ENCODE results near the gene PARVG.

The PARVG gene

DNA sequence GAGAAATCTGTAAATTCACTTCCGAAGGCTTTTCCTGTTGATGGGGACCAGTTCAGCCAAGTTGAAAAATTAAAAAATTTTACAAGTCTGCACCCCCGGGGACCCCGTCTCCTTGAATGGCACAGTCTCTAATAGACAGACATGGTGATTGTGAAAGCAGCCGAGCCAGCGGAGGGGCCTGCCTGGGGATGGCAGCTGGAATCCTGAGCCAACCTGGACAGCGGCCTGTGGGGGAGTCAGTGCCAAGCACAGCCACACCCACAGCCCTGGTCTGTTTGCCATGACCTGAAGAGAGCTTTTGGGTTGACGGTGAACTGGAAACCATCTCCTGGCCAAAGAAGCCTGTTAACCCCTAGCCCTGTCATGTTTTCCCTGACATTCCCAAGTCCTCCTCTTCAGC, 64.7 kb downstream of the PARVG start:
- no peak for DNase-seq

DNA sequence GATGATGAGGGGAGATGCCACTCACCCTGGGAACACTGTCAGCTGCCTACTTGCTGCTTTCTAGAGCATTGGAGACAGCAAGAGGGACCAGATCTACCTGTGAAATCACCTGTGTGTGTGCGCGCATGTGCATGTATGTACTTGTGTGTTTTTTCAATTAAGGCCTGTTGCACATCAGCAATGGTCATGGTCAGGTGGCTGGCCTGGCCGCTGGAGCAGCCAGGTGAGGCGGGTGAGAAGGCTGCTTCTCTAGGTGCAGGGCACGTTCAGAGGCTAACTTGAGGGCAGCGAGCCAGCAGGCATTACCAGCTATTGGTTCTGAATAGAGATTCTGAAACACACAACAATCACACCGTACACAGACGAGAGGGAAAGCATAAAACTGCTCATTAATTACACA, 65.1 kb downstream of the PARVG start:
- no peak for DNase-seq

DNA sequence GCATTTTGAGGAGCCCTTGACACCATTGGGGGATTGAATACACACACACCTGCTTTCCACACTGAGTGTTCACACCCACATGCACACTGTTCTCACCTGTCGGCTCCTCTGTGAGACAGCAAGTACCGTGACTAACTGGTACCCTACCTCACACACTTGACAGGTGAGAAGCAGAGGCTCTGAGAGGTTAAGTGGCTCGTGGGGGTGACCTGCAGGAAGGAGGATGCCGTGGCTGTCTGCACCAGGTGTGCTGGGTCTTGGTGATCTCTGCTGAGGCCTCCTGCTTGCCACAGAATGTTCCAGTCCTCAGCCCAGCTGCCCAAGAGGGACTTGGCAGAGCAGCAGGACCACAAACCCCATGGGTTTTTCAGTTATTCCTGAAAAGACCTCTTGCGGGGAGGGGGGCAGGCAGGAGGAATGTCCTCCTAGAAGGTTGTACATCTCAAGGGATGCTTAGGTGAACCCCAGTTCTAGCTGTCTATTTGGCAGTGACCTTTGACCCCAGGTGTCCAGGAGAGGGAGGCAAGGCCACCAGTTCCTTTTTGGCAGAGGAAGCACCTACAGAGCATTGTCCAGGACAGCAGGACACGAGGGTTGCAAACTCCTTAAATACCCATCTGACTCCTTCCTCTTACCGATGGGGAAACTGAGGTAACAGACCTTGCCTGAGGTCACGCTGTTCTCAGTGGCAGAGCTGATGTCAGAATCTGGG, 66.0 kb downstream of the PARVG start:
- no peak for DNase-seq

DNA sequence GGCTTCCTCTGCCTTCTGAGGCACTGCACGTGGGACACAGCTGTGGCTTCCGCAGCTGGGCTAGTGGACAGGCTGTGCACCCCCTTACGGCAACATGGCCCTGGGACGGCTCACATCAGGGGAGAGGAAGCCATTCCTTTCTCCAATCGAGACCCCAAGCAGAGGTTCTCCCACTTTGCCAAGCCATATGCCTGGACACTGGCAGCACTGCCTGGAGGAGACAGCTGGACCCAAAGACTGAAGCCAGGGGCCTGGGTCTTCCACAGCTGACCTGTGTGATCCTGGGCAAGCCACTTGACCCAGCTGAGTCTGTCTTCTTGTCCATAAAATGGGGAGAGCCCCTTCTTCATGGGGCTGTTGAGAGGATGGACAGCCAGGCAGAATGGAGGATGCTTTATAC, 66.6 kb downstream of the PARVG start:
- DNase-seq: no peak

DNA sequence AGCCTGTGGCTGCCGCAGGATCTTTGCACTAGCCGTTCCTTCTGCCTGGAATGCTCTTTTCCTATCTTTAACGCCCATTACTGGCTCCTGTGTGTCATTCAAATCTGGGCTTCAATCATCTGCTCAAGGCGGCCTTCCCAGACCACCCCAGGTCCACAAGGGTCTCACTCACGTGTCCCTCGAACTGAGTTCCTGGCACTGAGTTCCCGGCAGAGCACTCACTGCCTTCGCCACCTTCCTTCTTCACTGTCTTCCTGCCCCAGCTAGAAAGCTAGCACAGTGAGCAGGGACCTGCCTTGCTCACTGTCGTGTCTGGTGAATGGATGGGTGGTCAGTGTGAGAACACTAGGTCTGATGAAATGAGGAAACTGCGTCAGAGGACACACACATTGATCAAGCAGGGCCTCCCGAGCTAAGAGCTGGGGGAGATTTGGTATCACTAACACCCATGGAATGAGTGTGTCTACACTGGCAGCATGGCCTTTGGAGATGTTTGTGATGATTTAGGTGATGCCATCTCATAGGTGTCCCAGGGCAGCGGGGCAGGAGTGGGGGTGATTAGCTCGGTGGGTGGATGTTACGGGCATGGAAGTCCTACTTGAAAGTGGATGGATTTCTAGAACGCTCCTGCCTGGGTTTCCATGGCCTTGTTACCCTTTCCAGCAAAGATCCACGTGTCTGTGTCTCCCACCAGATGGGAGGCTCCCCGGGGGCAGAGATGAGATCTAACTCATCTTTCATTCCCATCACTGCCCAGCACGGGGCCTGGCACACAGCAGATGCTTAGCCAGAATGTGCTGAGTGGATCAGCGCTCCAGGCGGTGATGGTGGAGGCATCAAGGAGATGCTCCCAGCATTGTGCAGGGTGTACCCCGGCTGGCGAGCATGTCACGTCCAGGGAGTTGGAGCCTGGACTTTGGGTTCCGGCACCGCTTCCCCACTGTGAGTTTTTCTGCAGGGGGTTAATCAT, 67.5 kb downstream of the PARVG start:
- DNase-seq: no peak

DNA sequence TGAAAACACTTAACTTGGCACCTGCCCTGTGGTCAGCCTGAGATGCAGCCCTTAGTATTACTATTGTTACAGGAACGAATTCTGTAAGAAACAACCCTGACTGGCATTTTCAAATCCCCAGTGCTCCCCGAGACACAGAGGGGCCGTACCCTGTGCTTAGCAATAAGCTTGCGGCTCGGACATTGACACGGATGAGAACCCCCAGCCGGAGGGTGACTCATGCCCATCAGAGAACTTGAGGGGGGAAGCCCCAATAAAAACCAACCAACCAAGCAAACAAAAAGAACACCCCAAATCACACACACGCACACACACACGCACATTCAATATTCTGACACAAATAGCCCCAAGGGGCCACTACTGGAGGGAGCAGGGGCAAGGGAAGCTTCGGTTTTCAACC, 68.2 kb downstream of the PARVG start:
- no peak for DNase-seq

DNA sequence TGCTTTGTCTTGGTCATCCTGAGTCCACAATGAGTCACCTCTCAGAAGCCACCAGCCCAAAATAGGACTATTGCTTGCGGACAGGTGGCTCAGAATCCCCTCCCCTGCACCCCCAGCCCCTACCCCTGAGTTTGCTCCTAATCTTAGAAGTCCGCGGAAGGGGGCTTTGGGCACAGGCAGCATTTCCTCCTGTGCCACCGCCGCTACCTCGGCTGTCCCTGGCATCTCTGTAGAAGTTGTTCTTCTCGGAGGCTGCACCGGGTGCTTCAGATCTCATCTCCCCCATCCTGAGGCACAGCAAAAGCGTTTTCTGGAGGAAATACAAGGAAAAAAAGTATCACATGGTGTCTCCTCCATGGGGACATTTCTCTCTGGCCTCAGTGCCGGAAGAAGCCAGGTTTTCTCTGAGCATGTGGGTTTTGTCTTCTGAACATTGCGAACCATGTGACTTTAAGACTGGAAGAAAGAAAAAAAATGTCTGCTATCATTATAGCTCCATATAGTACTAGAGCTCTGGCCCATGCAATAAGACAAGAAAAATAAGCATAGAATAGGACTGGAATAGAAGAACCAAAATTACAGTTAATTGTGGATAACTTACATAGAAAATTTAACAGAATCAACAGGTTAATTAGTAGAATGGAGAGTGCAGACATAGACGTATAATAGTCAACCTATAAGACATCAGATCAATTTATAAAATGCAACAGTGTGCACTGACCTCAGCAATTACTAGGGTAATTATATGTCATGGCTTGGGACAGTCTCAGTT, 68.8 kb downstream of the PARVG start:
- no peak for DNase-seq

DNA sequence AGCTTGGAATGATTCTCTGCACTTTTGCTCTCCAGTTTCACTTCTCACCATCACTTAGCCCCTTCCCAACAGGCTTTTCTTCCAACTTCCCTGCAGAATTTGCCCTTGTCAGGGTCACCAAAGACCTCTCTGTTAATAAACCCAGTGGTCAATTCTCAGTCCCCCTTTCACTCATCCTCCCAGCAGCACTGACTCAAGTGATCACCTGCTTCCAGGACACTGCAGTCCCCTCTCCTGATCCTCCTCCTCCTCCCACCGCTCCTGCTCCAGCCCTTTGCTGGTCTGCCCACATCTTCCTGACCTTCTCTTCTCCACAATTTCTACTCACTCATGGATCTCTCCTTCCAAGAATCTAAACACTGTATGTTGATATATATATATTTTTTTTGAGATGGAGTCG, 74.1 kb downstream of the PARVG start:
- no peak for DNase-seq

DNA sequence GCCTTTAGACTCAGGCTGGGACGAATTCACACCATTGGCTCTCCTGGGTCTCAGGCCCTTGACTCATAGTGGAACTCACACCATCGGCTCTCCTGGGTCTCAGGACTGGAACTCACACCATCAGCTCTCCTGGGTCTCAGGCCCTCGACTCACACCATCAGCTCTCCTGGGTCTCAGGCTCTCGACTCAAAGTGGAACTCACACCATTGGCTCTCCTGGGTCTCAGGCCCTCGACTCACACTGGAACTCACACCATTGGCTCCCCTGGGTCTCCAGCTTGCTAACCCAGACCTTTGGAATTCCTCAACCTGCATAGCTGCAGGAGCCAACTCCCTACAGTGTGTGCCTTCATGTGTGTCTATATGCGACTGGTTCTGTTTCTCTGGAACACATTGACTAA, 75.4 kb downstream of the PARVG start:
- no peak for DNase-seq

DNA sequence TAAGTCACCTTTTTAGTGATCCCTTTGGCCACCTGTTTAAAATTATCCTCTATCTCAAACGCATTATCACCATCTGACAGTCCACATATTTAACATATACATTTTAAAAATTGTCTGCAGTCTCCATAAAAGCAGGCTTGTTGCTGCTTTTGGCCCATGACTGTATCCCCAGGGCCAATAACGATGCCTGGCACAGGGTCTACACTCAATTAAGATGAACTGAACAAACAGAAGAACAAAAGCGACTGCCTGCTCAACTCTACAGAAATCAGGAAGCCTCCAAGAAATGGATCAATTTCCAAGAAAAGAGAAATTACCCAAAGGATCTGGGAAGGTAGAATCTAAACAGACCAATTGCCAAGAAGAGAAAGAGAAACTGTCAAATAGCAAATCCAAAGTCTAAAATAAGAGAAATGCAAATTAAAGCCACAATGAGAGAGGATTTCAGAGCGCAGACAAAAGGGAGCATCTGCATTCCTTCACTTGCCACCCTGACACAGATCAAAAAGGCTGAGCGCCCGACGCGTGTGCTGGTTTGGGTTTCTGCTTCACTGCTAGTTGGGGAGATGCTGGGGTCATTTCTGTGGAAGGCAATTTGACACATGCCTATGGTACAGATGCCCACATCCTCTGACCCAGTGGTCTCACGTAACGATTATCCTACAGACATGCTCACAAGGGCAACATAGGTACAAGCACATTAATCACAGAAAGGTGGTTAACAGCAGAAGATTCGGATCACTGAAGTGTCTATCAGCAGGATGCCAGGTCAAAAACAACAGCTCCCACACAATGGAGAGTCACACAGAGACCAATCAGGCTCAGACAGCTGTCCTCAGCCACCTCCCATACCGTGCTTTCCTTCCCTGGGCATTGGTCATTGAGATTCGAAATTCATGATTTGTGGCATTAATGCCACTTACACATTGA, 76.1 kb downstream of the PARVG start:
- DNase-seq: no peak
